NCI-H460 (cell line): ENCODE data around the gene ADIG. TPM values are rescaled to one million over a fixed set of nuclear protein-coding genes. Genes with fewer than 3 reads are reported as not detected.
A peak's percentile ranks its signal among the peaks of the same experiment; 100 is the strongest.

ENCODE experiments used
- DNase-seq: peaks from one replicate; pipeline ENCODE4 v3.0.0-alpha.2; 2016; ENCODE audit warnings: low read depth; ENCODE audit errors: extremely low read depth
- total RNA-seq: library from RNA; depleted of rRNA; stranded (reverse); fragments of >200 nt; shearing (Covaris generic); gene quantifications from 2 replicates; pipeline ENCODE4 v1.2.3, GENCODE V29; 2014; rRNA removed

ADIG gene
- total RNA-seq, 1 experiment from 2014 or later = not detected

GRCh38 chr20:38628580-38629470, 47.8 kb downstream of the ADIG start:
- no peak for DNase-seq

GRCh38 chr20:38629979-38630378, 49.0 kb downstream of the ADIG start:
- DNase-seq = no peak

- peak; percentile 41 for DNase-seq
Observed at GRCh38 chr20:38630727-38631126, 49.7 kb downstream of the ADIG start.

GRCh38 chr20:38631155-38632022, 50.4 kb downstream of the ADIG start:
- DNase-seq = no peak

- peak; percentile 53 for DNase-seq
Observed at GRCh38 chr20:38633577-38634093, 52.6 kb downstream of the ADIG start.

- no peak for DNase-seq
Observed at GRCh38 chr20:38635721-38636288, 54.8 kb downstream of the ADIG start.

Other genes starting within 250 kb of the ADIG start
- gene LBP, start 234.7 kb upstream of the ADIG start, total RNA-seq = not detected in 2 replicates
- gene SNHG17, start 145.9 kb upstream of the ADIG start, total RNA-seq = 68.0 and 70.0 TPM in 2 replicates
- gene RALGAPB, start 108.4 kb upstream of the ADIG start, total RNA-seq = 31.4 and 34.8 TPM in 2 replicates
- 0.12 and 0.61 TPM in 2 replicates for gene ARHGAP40, start 20.6 kb downstream of the ADIG start, total RNA-seq
- gene SLC32A1, start 143.3 kb downstream of the ADIG start, total RNA-seq = not detected in 2 replicates
- 6.9 and 8.8 TPM in 2 replicates for gene ACTR5, start 167.3 kb downstream of the ADIG start, total RNA-seq
- gene PPP1R16B, start 224.5 kb downstream of the ADIG start, total RNA-seq = 0.02 TPM in 1 of 2 replicates, not detected in the other